ENCODE measurements around the gene KAZN.

Gene KAZN

DNA sequence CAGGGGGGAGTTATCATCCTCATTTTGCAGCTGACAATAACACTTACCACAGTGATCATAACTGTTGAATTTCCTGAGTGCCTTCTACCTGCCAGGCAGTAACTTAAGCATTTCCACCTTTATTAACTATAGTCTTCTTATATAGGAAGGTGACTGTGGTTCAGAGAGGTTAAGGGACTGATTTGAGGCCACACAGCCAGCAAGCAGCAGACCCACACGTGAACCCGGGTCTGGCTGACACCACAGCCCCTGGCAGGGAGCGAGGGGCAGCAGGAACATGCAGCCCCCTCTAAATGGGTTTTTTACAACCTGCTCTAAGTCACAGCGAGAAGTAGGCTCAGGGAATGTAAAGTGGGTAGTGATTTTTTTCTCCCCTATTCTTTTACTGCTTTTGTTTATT, 248.2 kb downstream of the KAZN start:
- no peak for DNase-seq (ENCODE audit: extremely low spot score)
- CTCF ChIA-PET = no interaction called here
- no peak for TF ChIP-seq BHLHE40 (IDR thresholded peaks at IDR 0.05; ENCODE audit: borderline replicate concordance)
- no peak for TF ChIP-seq ARNT (IDR thresholded peaks at IDR 0.05)
- no peak for TF ChIP-seq ZNF384 (IDR thresholded peaks at IDR 0.05)
- TF ChIP-seq TARDBP (IDR thresholded peaks at IDR 0.05) = no peak
- TF ChIP-seq FOXK2 (IDR thresholded peaks at IDR 0.05) = no peak
- TF ChIP-seq SUZ12 (IDR thresholded peaks at IDR 0.05) = no peak
- no peak for TF ChIP-seq LEF1 (IDR thresholded peaks at IDR 0.05; ENCODE audit: borderline replicate concordance)
- TF ChIP-seq L3MBTL2 (conservative IDR thresholded peaks at IDR 0.05) = no peak
- no peak for TF ChIP-seq HDGF (IDR thresholded peaks at IDR 0.05; ENCODE audit: borderline replicate concordance)
- no peak for TF ChIP-seq FOXM1 (IDR thresholded peaks at IDR 0.05; ENCODE audit: borderline replicate concordance)
- no peak for TF ChIP-seq SP1 (IDR thresholded peaks at IDR 0.05)
- TF ChIP-seq, protein P1, sequence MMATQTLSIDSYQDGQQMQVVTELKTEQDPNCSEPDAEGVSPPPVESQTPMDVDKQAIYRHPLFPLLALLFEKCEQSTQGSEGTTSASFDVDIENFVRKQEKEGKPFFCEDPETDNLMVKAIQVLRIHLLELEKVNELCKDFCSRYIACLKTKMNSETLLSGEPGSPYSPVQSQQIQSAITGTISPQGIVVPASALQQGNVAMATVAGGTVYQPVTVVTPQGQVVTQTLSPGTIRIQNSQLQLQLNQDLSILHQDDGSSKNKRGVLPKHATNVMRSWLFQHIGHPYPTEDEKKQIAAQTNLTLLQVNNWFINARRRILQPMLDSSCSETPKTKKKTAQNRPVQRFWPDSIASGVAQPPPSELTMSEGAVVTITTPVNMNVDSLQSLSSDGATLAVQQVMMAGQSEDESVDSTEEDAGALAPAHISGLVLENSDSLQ (IDR thresholded peaks at IDR 0.05) = no peak
- no peak for TF ChIP-seq FOXA1 (IDR thresholded peaks at IDR 0.05)
- no peak for TF ChIP-seq CTBP1 (IDR thresholded peaks at IDR 0.05; ENCODE audit: borderline replicate concordance)
- no peak for TF ChIP-seq ELF4 (IDR thresholded peaks at IDR 0.05)
- TF ChIP-seq NFRKB (IDR thresholded peaks at IDR 0.05) = no peak
- POLR2A ChIA-PET = no interaction called here

DNA sequence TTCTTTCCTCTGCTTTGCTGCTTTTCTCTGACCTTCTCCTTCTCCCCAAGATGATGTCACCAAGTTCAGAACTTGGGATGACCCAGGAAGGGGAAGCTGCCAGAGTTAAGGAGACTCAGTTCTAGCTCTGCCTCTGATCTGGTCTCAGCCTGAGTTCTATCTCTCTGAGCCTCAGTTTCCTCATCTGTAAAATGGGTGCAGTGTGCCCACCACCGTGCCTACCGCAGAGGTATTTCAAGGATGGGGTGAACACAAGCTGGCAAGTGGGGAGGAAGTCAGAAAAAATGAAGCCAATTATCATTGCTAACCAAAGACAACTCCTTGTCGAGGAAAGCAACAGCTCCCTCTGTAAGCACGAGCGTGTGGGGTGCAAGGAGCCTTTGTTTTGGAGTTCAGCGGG, 249.7 kb downstream of the KAZN start:
- POLR2A ChIA-PET = no interaction called here
- CTCF ChIA-PET = no interaction called here
- DNase-seq (ENCODE audit: extremely low spot score) = no peak
- no peak for TF ChIP-seq FOXK2 (IDR thresholded peaks at IDR 0.05)
- TF ChIP-seq, protein P1 (IDR thresholded peaks at IDR 0.05) = no peak

DNA sequence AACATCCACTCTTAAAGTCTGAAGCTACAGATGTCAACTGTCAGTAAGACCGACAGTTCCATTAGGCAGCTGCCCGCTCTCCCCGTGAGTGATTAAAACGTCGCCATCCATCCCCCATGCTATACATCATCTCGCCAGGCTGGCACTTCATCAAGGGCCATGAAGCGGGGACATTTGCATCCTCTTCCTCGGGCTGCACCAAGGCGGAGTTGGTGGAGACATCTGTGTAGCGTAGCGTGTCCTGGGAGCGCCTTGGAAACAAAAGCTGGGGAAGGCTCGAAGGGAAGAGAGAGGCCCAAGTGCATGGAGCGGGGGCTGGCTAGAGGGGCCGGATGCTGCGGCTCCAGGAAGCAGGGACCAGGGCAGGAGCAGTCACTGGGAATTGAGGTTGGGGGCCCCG, 250.1 kb downstream of the KAZN start:
- no peak for TF ChIP-seq SP1 (IDR thresholded peaks at IDR 0.05)
- TF ChIP-seq BHLHE40 (IDR thresholded peaks at IDR 0.05; ENCODE audit: borderline replicate concordance) = no peak
- TF ChIP-seq FOXK2 (IDR thresholded peaks at IDR 0.05) = no peak
- TF ChIP-seq TARDBP (IDR thresholded peaks at IDR 0.05) = no peak
- no peak for TF ChIP-seq FOXM1 (IDR thresholded peaks at IDR 0.05; ENCODE audit: borderline replicate concordance)
- TF ChIP-seq ARNT (IDR thresholded peaks at IDR 0.05) = no peak
- TF ChIP-seq SUZ12 (IDR thresholded peaks at IDR 0.05) = no peak
- TF ChIP-seq HDGF (IDR thresholded peaks at IDR 0.05; ENCODE audit: borderline replicate concordance) = no peak
- TF ChIP-seq L3MBTL2 (conservative IDR thresholded peaks at IDR 0.05) = no peak
- no peak for TF ChIP-seq FOXA1 (IDR thresholded peaks at IDR 0.05)
- DNase-seq (ENCODE audit: extremely low spot score) = no peak
- ChIA-PET CTCF (no interaction called here), POLR2A (no interaction called here)

DNA sequence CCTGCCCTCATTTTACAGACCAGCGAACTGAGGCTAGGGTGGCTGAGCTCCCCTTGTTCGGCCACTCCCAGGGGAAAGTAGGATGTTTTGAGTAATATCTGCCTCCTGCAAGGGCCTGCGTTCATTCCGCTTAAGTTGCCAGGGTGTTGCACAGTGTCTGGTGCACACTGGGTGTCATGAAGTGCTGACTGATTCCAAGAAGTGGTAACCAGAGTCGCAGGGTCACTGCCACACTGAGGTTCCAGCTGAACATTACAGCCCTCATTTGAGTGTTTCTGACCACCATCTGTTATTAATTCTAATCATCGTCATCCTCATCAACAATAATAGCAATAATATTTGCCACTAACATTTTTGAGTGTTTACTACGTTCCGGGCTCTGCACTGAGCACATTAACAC, 250.6 kb downstream of the KAZN start:
- CTCF ChIA-PET = interaction anchor here (0.6 kb wide), 2 partner anchors 281 to 752 kb away, joined by 3 to 5 read pairs; no protein-coding TSS in a partner anchor

DNA sequence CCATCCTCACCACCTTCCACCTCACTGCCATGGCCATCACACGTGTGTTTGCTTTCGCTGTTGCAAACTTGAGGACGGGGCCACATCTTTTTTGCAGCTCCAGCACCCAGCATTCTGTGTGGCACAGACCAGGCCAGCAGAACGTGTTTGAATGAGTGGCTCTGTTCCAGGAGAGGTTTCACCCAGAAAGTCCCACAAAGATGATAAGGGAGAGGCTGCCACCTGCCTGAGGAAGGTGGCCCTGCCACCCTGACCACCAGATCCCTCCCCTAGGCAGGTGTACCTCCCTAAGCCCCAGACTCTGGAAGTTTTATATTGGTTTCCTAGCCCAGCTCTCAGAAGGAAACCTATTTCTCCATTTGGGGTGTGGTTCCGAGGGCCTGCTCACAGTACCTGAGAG, 252.1 kb downstream of the KAZN start:
- TF ChIP-seq L3MBTL2 (conservative IDR thresholded peaks at IDR 0.05) (no peak), ZNF384 (IDR thresholded peaks at IDR 0.05) (no peak), BHLHE40 (IDR thresholded peaks at IDR 0.05; ENCODE audit: borderline replicate concordance) (no peak), SUZ12 (IDR thresholded peaks at IDR 0.05) (no peak), FOXM1 (IDR thresholded peaks at IDR 0.05; ENCODE audit: borderline replicate concordance) (no peak), FOXA1 (IDR thresholded peaks at IDR 0.05) (no peak), FOXK2 (IDR thresholded peaks at IDR 0.05) (no peak)
- ChIA-PET POLR2A (no interaction called here), CTCF (no interaction called here)
- DNase-seq (ENCODE audit: extremely low spot score) = no peak

More for the DNA sequence above, 250.6 kb downstream of the KAZN start:
- TF ChIP-seq CTBP1 (IDR thresholded peaks at IDR 0.05; ENCODE audit: borderline replicate concordance) = no peak
- no peak for TF ChIP-seq ARNT (IDR thresholded peaks at IDR 0.05)
- TF ChIP-seq ZNF384 (IDR thresholded peaks at IDR 0.05) = no peak
- no peak for TF ChIP-seq LEF1 (IDR thresholded peaks at IDR 0.05; ENCODE audit: borderline replicate concordance)
- no peak for TF ChIP-seq HDGF (IDR thresholded peaks at IDR 0.05; ENCODE audit: borderline replicate concordance)
- TF ChIP-seq SUZ12 (IDR thresholded peaks at IDR 0.05) = no peak
- POLR2A ChIA-PET = no interaction called here
- no peak for DNase-seq (ENCODE audit: extremely low spot score)

DNA sequence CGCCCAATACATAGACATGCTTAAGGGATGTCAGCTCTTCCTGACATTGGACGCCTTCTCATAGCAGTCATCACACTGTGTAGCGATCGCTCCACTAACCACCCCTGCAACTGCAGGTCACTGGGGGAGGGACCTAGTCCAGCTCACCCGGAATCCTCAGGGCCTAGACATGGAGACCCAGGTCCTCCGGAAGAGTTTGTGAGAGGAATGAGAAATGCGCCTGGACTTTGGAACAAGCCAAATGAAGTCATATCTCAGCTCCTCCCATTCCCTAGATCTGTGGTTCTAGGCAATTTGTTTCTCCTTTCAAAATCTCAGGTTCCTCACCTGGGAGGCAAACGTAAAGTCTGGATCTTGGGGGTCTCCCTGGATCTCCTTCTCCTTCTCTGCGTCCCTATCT, 253.3 kb downstream of the KAZN start:
- TF ChIP-seq FOXK2 (IDR thresholded peaks at IDR 0.05) = no peak
- no peak for TF ChIP-seq FOXM1 (IDR thresholded peaks at IDR 0.05; ENCODE audit: borderline replicate concordance)
- no peak for TF ChIP-seq LEF1 (IDR thresholded peaks at IDR 0.05; ENCODE audit: borderline replicate concordance)
- TF ChIP-seq SUZ12 (IDR thresholded peaks at IDR 0.05) = no peak
- no peak for TF ChIP-seq TARDBP (IDR thresholded peaks at IDR 0.05)
- TF ChIP-seq ELF4 (IDR thresholded peaks at IDR 0.05) = no peak
- TF ChIP-seq FOXA1 (IDR thresholded peaks at IDR 0.05) = no peak
- TF ChIP-seq, protein P1 (IDR thresholded peaks at IDR 0.05) = no peak
- no peak for TF ChIP-seq CTBP1 (IDR thresholded peaks at IDR 0.05; ENCODE audit: borderline replicate concordance)
- no peak for TF ChIP-seq NFRKB (IDR thresholded peaks at IDR 0.05)
- TF ChIP-seq SP1 (IDR thresholded peaks at IDR 0.05) = no peak
- TF ChIP-seq ZNF384 (IDR thresholded peaks at IDR 0.05) = no peak
- TF ChIP-seq L3MBTL2 (conservative IDR thresholded peaks at IDR 0.05) = no peak
- no peak for TF ChIP-seq HDGF (IDR thresholded peaks at IDR 0.05; ENCODE audit: borderline replicate concordance)
- TF ChIP-seq BHLHE40 (IDR thresholded peaks at IDR 0.05; ENCODE audit: borderline replicate concordance) = no peak
- ChIA-PET CTCF (no interaction called here), POLR2A (no interaction called here)
- no peak for DNase-seq (ENCODE audit: extremely low spot score)

DNA sequence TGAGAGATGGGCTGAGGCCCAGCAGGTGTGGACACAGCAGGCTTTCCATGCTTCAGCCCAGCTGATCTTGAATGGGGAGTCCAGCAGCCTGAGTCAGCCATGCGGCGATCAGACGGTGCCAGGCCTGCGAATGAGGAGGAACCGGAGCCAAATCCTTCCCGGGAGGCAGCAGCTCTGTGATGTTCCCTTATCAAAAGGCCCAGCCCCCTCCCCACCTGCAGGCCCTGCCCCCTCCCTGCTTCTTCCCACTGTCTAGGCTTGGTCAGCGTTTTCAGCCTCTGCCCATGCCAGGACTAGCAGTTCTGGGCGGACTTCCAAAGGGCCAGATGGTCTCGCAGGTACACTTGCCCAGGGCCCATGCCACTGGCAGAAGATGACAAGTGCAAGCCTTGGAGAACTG, 253.8 kb downstream of the KAZN start:
- TF ChIP-seq FOXM1 (IDR thresholded peaks at IDR 0.05; ENCODE audit: borderline replicate concordance) (no peak), FOXA1 (IDR thresholded peaks at IDR 0.05) (no peak), LEF1 (IDR thresholded peaks at IDR 0.05; ENCODE audit: borderline replicate concordance) (no peak), TARDBP (IDR thresholded peaks at IDR 0.05) (no peak), NFRKB (IDR thresholded peaks at IDR 0.05) (no peak), SUZ12 (IDR thresholded peaks at IDR 0.05) (no peak), BHLHE40 (IDR thresholded peaks at IDR 0.05; ENCODE audit: borderline replicate concordance) (no peak), CTBP1 (IDR thresholded peaks at IDR 0.05; ENCODE audit: borderline replicate concordance) (no peak), SP1 (IDR thresholded peaks at IDR 0.05) (no peak)
- TF ChIP-seq, protein P1 (IDR thresholded peaks at IDR 0.05) = no peak
- ChIA-PET CTCF (no interaction called here), POLR2A (no interaction called here)
- no peak for DNase-seq (ENCODE audit: extremely low spot score)

Data from HEK293T (cell line).